Stimulated activated CD4-positive, alpha-beta T cell treated with anti-CD3 and anti-CD28 coated beads, Interleukin-4, amount 100 ng/mL, for 24 hours (primary cell): Measurements from ENCODE around the gene PTP4A2.
"Not testable (repeated sequence)": the region's sequence is repeated elsewhere in the genome, so short reads cannot be mapped to it uniquely, and the experiment has no call there.

ENCODE experiments used
- DNase-seq: peaks from one replicate; pipeline ENCODE4 v3.0.0-alpha.2; 2020

The PTP4A2 gene

GRCh38 chr1:31949862-31950261, 11.7 kb upstream of the PTP4A2 start:
- no peak for DNase-seq

- not testable (repeated sequence) for DNase-seq
These were observed 7.5 kb upstream of the PTP4A2 start for GRCh38 chr1:31945677-31946076.

- DNase-seq: peak; percentile 73
These were observed 6.3 kb upstream of the PTP4A2 start for GRCh38 chr1:31944205-31945089.

GRCh38 chr1:31943546-31944184, 5.5 kb upstream of the PTP4A2 start:
- DNase-seq: no peak

- not testable (repeated sequence) for DNase-seq
These were observed 3.9 kb upstream of the PTP4A2 start for GRCh38 chr1:31942061-31942460.

GRCh38 chr1:31939484-31940329, 1.5 kb upstream of the PTP4A2 start:
- DNase-seq: peak; percentile 81

GRCh38 chr1:31937300-31938183, 626 bp downstream of the PTP4A2 start:
- DNase-seq: peak; percentile 77

- DNase-seq: no peak
These were observed 1.2 kb downstream of the PTP4A2 start for GRCh38 chr1:31936981-31937299.

- DNase-seq: no peak
These were observed 1.7 kb downstream of the PTP4A2 start for GRCh38 chr1:31936278-31936980.

GRCh38 chr1:31934706-31935629, 3.2 kb downstream of the PTP4A2 start:
- DNase-seq: peak; percentile 48

- DNase-seq: no peak
These were observed 5.5 kb downstream of the PTP4A2 start for GRCh38 chr1:31932491-31933316.

- no peak for DNase-seq
These were observed 6.5 kb downstream of the PTP4A2 start for GRCh38 chr1:31931593-31932225.

- no peak for DNase-seq
These were observed 7.2 kb downstream of the PTP4A2 start for GRCh38 chr1:31930836-31931592.

GRCh38 chr1:31927661-31927980, 10.5 kb downstream of the PTP4A2 start:
- no peak for DNase-seq

GRCh38 chr1:31926853-31927660, 11.1 kb downstream of the PTP4A2 start:
- no peak for DNase-seq

- no peak for DNase-seq
These were observed 11.9 kb downstream of the PTP4A2 start for GRCh38 chr1:31926252-31926651.

GRCh38 chr1:31925824-31926223, 12.3 kb downstream of the PTP4A2 start:
- not testable (repeated sequence) for DNase-seq

- DNase-seq: no peak
These were observed 13.3 kb downstream of the PTP4A2 start for GRCh38 chr1:31924839-31925238.
